ENCODE data around the gene AIRE. TPM values are rescaled to one million over a fixed set of nuclear protein-coding genes. Genes with fewer than 3 reads are reported as not detected.

Gene AIRE
- total RNA-seq, 4 donors from 2014 or later: not detected

GRCh38 chr21:44286716-44287632, 1.3 kb downstream of the AIRE start:
- TF ChIP-seq, protein P1, sequence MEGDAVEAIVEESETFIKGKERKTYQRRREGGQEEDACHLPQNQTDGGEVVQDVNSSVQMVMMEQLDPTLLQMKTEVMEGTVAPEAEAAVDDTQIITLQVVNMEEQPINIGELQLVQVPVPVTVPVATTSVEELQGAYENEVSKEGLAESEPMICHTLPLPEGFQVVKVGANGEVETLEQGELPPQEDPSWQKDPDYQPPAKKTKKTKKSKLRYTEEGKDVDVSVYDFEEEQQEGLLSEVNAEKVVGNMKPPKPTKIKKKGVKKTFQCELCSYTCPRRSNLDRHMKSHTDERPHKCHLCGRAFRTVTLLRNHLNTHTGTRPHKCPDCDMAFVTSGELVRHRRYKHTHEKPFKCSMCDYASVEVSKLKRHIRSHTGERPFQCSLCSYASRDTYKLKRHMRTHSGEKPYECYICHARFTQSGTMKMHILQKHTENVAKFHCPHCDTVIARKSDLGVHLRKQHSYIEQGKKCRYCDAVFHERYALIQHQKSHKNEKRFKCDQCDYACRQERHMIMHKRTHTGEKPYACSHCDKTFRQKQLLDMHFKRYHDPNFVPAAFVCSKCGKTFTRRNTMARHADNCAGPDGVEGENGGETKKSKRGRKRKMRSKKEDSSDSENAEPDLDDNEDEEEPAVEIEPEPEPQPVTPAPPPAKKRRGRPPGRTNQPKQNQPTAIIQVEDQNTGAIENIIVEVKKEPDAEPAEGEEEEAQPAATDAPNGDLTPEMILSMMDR (IDR thresholded peaks at IDR 0.05 in 4 of 5, conservative IDR thresholded peaks at IDR 0.05 in 1 of 5): no peak
- TF ChIP-seq POLR2A (IDR thresholded peaks at IDR 0.05): no peak
- no peak overlapping the region for H3K27ac ChIP-seq
- no peaks in the 10 kb centered on the region for H3K36me3 ChIP-seq
- H3K27me3 ChIP-seq: peaks cover 8 to 17% (median 12%) of the 10 kb centered on the region in 3 donors
- no peaks in the 10 kb centered on the region for H3K4me1 ChIP-seq
- in situ Hi-C loops (cut with MboI; ENCODE audit: low sequenced_read_pairs in 4 of 4): no loop called here
- H3K4me3 ChIP-seq: no peak overlapping the region
- ATAC-seq: no peak
- H3K9me3 ChIP-seq: no peaks in the 10 kb centered on the region
- intact Hi-C loops (cut with DNase I; ENCODE audit: low total_unique reads): no loop called here
- no peak for DNase-seq

DNA sequence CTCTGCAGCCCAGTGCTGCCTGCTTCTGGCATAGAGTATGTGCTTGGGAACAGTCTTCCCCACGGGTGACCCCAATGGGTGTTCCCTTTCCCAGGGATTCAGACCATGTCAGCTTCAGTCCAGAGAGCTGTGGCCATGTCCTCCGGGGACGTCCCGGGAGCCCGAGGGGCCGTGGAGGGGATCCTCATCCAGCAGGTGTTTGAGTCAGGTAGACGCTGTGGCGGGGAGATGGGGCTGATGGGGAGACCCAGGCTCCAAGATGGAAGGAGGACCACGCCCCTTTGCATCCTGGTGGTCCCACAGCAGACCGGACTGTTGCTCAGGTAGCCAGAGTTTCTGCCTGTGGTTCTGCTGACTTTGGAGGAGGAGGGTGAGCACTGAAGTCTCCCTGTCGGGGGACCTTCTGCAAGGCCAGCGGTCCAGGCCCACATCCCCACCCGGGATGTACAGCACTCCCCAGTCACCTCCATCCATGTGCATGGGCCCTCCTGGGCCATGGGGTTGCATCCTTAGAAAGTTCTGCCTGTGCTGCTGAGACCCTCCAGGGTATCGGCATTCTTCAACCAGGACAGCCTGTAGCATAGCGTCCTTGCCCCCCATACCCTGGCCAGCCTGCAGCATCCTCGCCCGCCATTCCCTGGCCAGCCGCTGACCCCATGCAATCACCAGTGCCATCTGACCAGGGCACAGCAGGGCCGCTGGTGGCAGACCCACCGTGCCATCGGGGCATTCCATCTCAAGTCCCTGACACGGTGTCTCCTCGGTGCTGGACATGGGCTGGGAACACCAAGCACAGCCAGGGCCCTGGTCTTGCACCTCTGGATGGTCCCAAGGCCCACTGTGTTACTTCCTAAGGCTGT, 2.8 kb downstream of the AIRE start:
- Histone ChIP-seq H3K36me3 (no peaks in the 10 kb centered on the region), H3K27me3 (peaks cover 8 to 17% (median 12%) of the 10 kb centered on the region in 3 donors), H3K9me3 (no peaks in the 10 kb centered on the region), H3K27ac (no peak overlapping the region), H3K4me3 (no peak overlapping the region), H3K4me1 (no peaks in the 10 kb centered on the region)
- no peak for ATAC-seq
- no peak for DNase-seq
- intact Hi-C loops (cut with DNase I; ENCODE audit: low total_unique reads): no loop called here
- TF ChIP-seq, protein P1 (IDR thresholded peaks at IDR 0.05 in 4 of 5, conservative IDR thresholded peaks at IDR 0.05 in 1 of 5): no peak
- TF ChIP-seq POLR2A (IDR thresholded peaks at IDR 0.05): no peak
- in situ Hi-C loops (cut with MboI; ENCODE audit: low sequenced_read_pairs in 4 of 4): no loop called here

- peaks cover 0 to 3% of the 10 kb centered on the region in 2 donors for H3K4me1 ChIP-seq
- no peak for ATAC-seq
- H3K9me3 ChIP-seq: no peaks in the 10 kb centered on the region
- TF ChIP-seq POLR2A (IDR thresholded peaks at IDR 0.05): no peak
- TF ChIP-seq, protein P1 (IDR thresholded peaks at IDR 0.05 in 4 of 5, conservative IDR thresholded peaks at IDR 0.05 in 1 of 5): no peak
- no peak for DNase-seq
- in situ Hi-C loops (cut with MboI; ENCODE audit: low sequenced_read_pairs in 4 of 4): no loop called here
- H3K36me3 ChIP-seq: no peaks in the 10 kb centered on the region
- no peak overlapping the region for H3K4me3 ChIP-seq
- intact Hi-C loops (cut with DNase I; ENCODE audit: low total_unique reads): no loop called here
- no peak overlapping the region for H3K27ac ChIP-seq
- peaks cover 8 to 17% (median 12%) of the 10 kb centered on the region in 3 donors for H3K27me3 ChIP-seq
These were observed 3.8 kb downstream of the AIRE start for GRCh38 chr21:44289381-44290010.

DNA sequence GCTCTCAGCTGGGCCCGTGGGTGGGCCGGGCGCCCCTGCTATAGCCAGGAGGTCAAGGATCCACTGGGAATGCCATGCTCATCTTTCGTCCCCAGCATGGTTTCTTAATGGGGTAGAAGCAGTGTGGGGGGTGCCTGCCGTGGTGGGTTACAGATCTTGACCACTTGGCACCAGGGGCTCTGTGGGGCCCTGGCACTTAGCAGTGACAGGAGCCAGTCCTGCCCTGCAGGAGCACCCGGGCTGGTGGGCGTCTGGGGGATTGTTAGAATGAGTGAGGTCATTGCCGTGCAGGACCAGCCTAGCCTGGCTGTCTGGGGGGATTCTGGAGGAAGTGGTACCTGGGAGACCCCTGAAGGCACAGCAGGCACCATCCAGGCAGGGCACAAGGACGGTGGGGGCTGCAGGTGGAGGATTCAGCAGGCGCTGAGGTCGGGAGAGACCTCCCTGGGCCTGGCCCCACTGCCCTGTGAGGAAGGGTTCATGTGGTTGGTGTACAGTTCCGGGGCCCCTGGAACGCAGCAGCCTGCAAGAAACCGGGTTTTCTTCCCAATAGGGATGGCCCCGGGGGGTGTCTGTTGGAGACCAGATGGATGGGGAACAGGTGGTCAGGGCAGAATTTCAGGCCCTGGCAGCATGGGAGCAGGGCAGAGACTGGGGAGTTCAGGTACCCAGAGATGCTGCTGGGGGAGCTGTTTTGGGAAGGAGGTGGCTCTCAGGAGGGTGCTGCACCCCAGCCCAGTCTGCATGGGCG, 4.8 kb downstream of the AIRE start:
- Histone ChIP-seq H3K9me3 (no peaks in the 10 kb centered on the region), H3K4me1 (peaks cover 0 to 6% of the 10 kb centered on the region in 2 donors), H3K36me3 (no peaks in the 10 kb centered on the region), H3K27ac (no peak overlapping the region), H3K4me3 (no peak overlapping the region), H3K27me3 (peaks cover 8 to 25% (median 12%) of the 10 kb centered on the region in 3 donors)
- ATAC-seq (no peak), DNase-seq (no peak)
- in situ Hi-C loops (cut with MboI; ENCODE audit: low sequenced_read_pairs in 4 of 4) (no loop called here), intact Hi-C loops (cut with DNase I; ENCODE audit: low total_unique reads) (no loop called here)
- TF ChIP-seq, protein P1 (IDR thresholded peaks at IDR 0.05 in 4 of 5, conservative IDR thresholded peaks at IDR 0.05 in 1 of 5): no peak
- no peak for TF ChIP-seq POLR2A (IDR thresholded peaks at IDR 0.05)

Measured in gastrocnemius medialis (tissue), 4 donors.